HG03095 (cell line): ENCODE data around the gene EARS2.
"Not testable (repeated sequence)": the region's sequence is repeated elsewhere in the genome, so short reads cannot be mapped to it uniquely, and the experiment has no call there.

ENCODE experiments used
- ATAC-seq: cut with Tn5 transposase; IDR thresholded peaks from one replicate; pipeline ENCODE4 v1.9.1; 2021; ENCODE audit warnings: moderate library complexity; ENCODE audit not compliant: unreplicated experiment

EARS2 gene

DNA sequence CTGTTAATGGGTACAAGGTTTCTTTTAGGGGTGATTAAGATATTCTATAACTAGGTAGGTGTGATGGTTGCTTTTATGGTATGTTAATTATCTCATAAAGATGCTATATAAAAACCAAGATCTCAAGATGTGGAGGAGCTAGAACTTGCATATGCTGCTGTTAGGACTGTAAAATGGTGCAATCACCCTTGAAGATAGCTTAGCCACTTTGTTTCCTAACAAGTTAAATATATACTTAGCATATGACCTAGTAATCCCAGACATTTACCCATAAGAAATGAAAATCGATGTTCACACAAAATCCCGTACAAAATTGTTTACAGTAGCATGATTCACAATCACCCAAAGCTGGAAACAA is 71.9 kb downstream of the EARS2 start:
- ATAC-seq: no peak

DNA sequence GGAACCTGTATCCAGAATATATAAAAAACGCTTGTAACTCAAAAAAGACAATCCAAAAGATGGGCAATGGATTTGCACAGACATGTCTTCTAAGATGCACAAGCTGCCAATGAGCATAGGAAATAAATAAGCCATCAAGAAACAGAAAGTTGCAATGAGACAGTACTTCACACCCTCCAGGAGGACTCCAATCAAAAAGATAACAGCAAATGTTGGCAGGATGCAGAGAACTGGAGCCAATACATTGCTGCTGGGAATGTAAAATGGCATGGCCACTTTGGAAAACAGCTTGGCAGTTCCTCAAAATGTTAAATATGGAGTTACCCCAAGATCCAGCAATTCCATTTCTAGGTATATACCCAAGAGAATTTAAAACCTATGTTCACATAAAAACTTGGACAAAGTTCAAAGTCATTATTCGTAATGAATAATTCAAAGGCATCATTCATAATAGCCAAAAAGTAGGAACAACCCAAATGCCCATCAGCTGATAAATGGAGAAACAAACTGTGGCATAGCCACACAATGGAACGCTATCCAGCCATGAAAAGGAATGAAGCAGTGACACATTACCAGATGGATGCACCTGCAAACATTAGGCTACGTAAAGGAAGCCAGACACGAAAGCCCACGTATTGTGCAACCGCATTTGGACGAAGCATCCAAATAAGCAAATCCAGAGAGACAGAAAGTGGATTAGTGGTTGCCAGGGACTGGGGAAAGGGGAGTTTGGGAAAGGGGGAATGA is 72.5 kb downstream of the EARS2 start:
- no peak for ATAC-seq

DNA sequence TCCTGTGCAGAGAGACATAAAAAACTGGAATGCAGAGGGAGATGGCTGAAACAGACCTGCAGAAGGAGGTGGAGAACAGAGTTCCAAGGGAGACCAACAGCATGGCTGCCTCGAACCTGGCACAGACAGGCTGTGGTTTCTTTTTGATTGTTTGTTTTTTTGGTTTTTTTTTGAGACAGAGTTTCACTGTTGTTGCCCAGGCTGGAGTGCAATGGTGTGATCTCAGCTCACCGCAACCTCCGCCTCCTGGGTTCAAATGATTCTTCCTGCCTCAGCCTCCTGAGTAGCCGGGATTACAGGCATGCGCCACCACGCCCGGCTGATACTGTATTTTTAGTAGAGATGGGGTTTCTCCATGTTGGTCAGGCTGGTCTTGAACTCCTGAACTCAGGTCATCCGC is 73.7 kb downstream of the EARS2 start:
- not testable (repeated sequence) for ATAC-seq

DNA sequence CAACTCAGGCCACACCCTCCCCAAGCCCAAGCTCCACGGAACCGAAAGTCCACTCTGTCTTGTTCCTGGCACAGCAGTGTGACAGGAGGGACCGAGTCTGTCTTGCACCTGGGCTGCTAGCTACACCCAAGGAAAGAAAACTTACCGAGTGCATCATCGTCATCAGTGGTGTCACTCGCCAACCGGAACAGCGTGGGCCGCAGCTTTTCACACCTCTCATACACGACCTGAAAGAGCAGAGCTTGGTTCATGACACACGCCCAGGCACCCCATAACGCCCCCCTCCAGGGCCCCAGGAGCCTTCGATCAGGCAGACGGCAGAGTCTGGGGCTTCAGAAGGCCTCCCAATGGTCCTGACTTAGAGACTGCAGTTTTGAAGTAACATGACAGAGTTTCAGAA is 74.4 kb downstream of the EARS2 start:
- ATAC-seq: no peak

DNA sequence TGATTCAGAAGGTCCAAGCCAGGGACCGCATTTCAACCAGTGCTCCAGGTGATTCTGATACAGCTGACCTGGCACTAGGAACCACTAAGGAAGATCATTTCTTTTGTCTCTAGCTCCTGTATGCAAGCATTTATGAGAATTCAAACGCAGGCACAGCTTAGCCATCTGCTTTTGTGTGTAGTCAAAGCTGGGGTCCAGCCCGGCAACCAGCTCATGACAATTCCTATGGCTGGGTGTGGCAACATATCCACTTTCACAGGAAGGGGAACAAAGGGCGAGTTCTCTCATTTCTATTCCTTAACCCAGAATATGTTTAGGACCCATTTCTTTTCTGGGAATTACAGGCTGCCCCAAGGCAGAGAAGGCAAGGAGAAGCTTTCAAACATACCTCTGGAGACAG is 76.9 kb downstream of the EARS2 start:
- no peak for ATAC-seq

DNA sequence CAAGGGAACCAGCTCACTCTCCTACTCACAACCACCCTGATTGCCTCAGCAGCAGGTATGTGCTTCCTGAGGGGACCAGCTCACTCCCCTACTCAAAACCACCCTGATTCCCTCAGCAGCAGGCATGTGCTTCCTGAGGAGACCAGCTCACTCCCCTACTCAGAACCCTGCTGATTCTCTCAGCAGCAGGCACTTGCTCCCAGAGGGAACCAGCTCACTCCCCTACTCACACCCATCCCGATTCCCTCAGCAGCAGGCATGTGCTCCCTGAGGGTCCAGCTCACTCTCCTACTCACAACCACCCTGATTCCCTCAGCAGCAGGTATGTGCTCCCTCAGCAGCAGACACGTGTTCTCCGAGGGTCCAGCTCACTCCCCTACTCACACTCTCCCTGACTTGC is 78.0 kb downstream of the EARS2 start:
- no peak for ATAC-seq

DNA sequence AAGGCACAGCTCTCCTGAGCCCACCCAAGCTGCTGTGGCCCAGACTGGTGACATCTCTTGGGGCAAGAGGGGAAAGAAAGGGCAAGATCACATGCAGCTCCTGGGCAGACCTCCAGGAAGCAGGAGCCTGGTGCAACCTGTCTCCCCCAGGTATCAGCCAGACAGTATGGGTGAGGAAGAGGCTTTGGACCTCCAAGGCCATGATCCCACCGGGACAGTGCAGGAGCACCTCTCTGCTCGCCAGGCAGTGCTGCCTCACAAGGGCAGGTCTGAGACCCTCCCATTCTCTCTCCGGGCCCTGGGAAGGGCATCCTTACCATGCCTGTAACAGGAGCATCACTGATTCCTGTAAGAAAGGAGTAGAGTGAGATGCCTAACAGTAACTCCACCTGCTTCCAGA is 78.6 kb downstream of the EARS2 start:
- ATAC-seq: no peak

DNA sequence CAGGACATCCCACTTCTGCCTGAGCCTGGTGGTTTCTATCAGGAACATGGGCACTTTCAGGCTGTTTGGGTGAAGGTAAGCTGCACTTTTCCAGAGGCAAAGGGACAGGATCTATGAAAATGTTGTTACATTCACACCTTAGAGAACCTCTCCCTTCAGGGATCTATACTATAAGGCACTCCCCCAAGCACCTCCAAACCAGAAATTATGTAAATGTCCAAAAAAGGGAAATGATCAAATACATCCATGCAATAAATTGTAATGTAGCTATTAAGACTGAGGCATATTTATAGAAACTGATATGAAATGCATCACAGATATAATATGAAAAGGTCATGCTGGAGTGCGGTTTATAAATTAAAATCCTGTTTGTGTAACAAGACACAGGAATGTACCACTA is 80.9 kb downstream of the EARS2 start:
- ATAC-seq: no peak
